Fibroblast of skin of right biceps (primary cell): ENCODE measurements around the gene SUPV3L1.

Experiments
- DNase-seq: peaks from one replicate; pipeline ENCODE4 v3.0.0-alpha.2; 2013

SUPV3L1 gene

GRCh38 chr10:69208761-69209160, 28.7 kb downstream of the SUPV3L1 start:
- no peak for DNase-seq

GRCh38 chr10:69209787-69210484, 29.9 kb downstream of the SUPV3L1 start:
- no peak for DNase-seq

GRCh38 chr10:69211104-69211503, 31.1 kb downstream of the SUPV3L1 start:
- DNase-seq = no peak

GRCh38 chr10:69211524-69211923, 31.5 kb downstream of the SUPV3L1 start:
- DNase-seq = no peak

- no peak for DNase-seq
These were observed 33.7 kb downstream of the SUPV3L1 start for GRCh38 chr10:69213591-69214311.

GRCh38 chr10:69214666-69215131, 34.7 kb downstream of the SUPV3L1 start:
- DNase-seq = no peak

GRCh38 chr10:69215405-69216171, 35.6 kb downstream of the SUPV3L1 start:
- no peak for DNase-seq

GRCh38 chr10:69216577-69217118, 36.6 kb downstream of the SUPV3L1 start:
- DNase-seq = no peak

GRCh38 chr10:69217119-69217754, 37.2 kb downstream of the SUPV3L1 start:
- DNase-seq = peak; percentile 93

- DNase-seq = peak; percentile 63
These were observed 38.8 kb downstream of the SUPV3L1 start for GRCh38 chr10:69218831-69219230.

- no peak for DNase-seq
These were observed 40.0 kb downstream of the SUPV3L1 start, which contains the start of gene HKDC1 for GRCh38 chr10:69220041-69220451. TSS of gene HKDC1 (plus strand) at chr10:69220332. CDS start at chr10:69220436, 104 bp downstream.

- no peak for DNase-seq
These were observed 40.5 kb downstream of the SUPV3L1 start for GRCh38 chr10:69220507-69220906.

- DNase-seq = peak; percentile 59
These were observed 42.4 kb downstream of the SUPV3L1 start for GRCh38 chr10:69222157-69223027.

GRCh38 chr10:69223028-69223342, 43.0 kb downstream of the SUPV3L1 start:
- no peak for DNase-seq

GRCh38 chr10:69224862-69225657, 45.0 kb downstream of the SUPV3L1 start:
- peak; percentile 39 for DNase-seq

GRCh38 chr10:69225681-69226080, 45.6 kb downstream of the SUPV3L1 start:
- no peak for DNase-seq

- no peak for DNase-seq
These were observed 47.0 kb downstream of the SUPV3L1 start for GRCh38 chr10:69226919-69227450.

- no peak for DNase-seq
These were observed 48.1 kb downstream of the SUPV3L1 start for GRCh38 chr10:69228151-69228550.

- no peak for DNase-seq
These were observed 49.5 kb downstream of the SUPV3L1 start for GRCh38 chr10:69229616-69229916.

GRCh38 chr10:69230128-69230527, 50.1 kb downstream of the SUPV3L1 start:
- no peak for DNase-seq

GRCh38 chr10:69232252-69232651, 52.2 kb downstream of the SUPV3L1 start:
- peak; percentile 79 for DNase-seq
